Naive B cell (primary cell): ENCODE data around the gene ZNF277. TPM values are rescaled to one million over a fixed set of nuclear protein-coding genes. Genes with fewer than 3 reads are reported as not detected.
A peak's percentile ranks its signal among the peaks of the same experiment; 100 is the strongest.

Experiments used
- ATAC-seq, 2 donors: fragments of 150-1000 bp; cut with Tn5 transposase; 2 replicates each; pipeline ENCODE4 v1.10.0; 2021; ENCODE audit warnings: low read depth in 2 of 2, mild to moderate bottlenecking in 2 of 2, moderate library complexity in 2 of 2
- DNase-seq: peaks from one replicate; pipeline ENCODE4 v3.0.0; 2022
- H3K27ac Mint-ChIP-seq, 6 donors: one replicate each; pipeline ENCODE4 v1.8.0; 2020 to 2022; ENCODE audit warnings: mild to moderate bottlenecking in 6 of 6, mixed read lengths in 6 of 6, moderate library complexity in 5 of 6, inconsistent platforms in 2 of 6
- H3K27me3 Mint-ChIP-seq, 3 donors: one replicate each; pipeline ENCODE4 v1.8.0; 2021 to 2022; ENCODE audit warnings: mixed read lengths in 3 of 3, mild to moderate bottlenecking in 1 of 3
- H3K36me3 Mint-ChIP-seq, 2 donors: one replicate each; pipeline ENCODE4 v1.8.0; 2020 to 2022; ENCODE audit warnings: mixed read lengths in 2 of 2, inconsistent platforms in 1 of 2, mild to moderate bottlenecking in 1 of 2
- H3K4me1 Mint-ChIP-seq, 3 donors: one replicate each; pipeline ENCODE4 v1.8.0; 2020 to 2022; ENCODE audit warnings: mixed read lengths in 3 of 3, inconsistent platforms in 1 of 3, mild to moderate bottlenecking in 1 of 3, moderate library complexity in 1 of 3
- H3K4me3 Mint-ChIP-seq, 8 donors: one replicate each; pipeline ENCODE4 v1.8.0; 2020 to 2022; ENCODE audit warnings: mild to moderate bottlenecking in 8 of 8, mixed read lengths in 8 of 8, moderate library complexity in 8 of 8, inconsistent platforms in 2 of 8
- H3K9me3 Mint-ChIP-seq, 7 donors: one replicate each; pipeline ENCODE4 v1.8.0; 2020 to 2022; ENCODE audit warnings: mixed read lengths in 7 of 7, mild to moderate bottlenecking in 5 of 7, inconsistent platforms in 2 of 7, moderate library complexity in 1 of 7
- polyA plus RNA-seq, 6 donors: library from polyadenylated mRNA; unstranded; fragments of 300-500 nt; fragmentation: Illumina TruSeq; gene quantifications; one replicate each; pipeline ENCODE4 v1.2.3, GENCODE V29; 2021; ENCODE audit warnings: low read depth in 6 of 6

Gene ZNF277
- polyA plus RNA-seq, 6 donors from 2014 or later = 13.6 to 23.8 (median 20.6) TPM

DNA sequence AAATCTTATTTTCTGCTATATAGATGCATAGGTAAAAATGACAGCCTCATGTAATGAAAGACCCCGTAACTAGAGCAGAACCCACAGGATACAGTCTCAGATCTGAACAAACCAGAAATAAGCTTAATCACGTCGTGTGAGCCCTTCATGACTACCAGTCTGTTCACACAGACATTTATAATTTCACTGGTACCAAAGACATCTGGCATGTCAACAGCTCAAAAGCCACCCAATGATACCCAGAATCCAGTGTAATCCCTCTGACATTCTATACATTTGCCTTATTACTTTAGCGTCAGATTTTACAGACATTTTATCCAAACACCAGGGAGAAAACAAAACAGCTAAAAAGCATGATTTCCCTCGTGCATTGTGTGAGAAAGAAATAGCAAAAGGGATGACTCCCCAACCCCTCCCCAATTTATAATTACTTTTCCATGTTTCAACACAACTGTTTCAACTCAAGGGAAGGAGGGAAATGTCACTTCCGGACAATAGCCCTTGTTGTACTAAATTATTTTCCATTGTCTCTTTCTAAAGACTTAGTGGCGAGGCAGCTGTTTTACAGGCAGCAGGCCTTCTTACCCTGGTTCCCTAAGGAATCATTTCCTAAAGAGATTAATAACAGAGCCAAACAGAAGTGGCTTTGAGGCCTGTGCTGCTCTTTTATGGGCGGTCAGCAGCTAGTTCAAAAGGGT, 33.5 kb upstream of the ZNF277 start:
- no peak for DNase-seq
- H3K27ac Mint-ChIP-seq = no peak overlapping the region
- H3K4me3 Mint-ChIP-seq = no peak overlapping the region
- H3K4me1 Mint-ChIP-seq = no peaks in the 10 kb centered on the region
- H3K9me3 Mint-ChIP-seq = no peaks in the 10 kb centered on the region
- no peak for ATAC-seq
- peaks cover 0 to 5% of the 10 kb centered on the region in 2 donors for H3K36me3 Mint-ChIP-seq
- peaks cover 12 to 25% (median 22%) of the 10 kb centered on the region in 3 donors for H3K27me3 Mint-ChIP-seq

- H3K9me3 Mint-ChIP-seq = no peaks in the 10 kb centered on the region
- H3K4me1 Mint-ChIP-seq = no peaks in the 10 kb centered on the region
- no peak overlapping the region for H3K4me3 Mint-ChIP-seq
- ATAC-seq (no peak), DNase-seq (no peak)
- peaks cover 0 to 5% of the 10 kb centered on the region in 2 donors for H3K36me3 Mint-ChIP-seq
- peaks cover 12 to 30% (median 25%) of the 10 kb centered on the region in 3 donors for H3K27me3 Mint-ChIP-seq
- H3K27ac Mint-ChIP-seq = no peak overlapping the region
Measured at GRCh38 chr7:112173568-112173905, 33.0 kb upstream of the ZNF277 start.

DNA sequence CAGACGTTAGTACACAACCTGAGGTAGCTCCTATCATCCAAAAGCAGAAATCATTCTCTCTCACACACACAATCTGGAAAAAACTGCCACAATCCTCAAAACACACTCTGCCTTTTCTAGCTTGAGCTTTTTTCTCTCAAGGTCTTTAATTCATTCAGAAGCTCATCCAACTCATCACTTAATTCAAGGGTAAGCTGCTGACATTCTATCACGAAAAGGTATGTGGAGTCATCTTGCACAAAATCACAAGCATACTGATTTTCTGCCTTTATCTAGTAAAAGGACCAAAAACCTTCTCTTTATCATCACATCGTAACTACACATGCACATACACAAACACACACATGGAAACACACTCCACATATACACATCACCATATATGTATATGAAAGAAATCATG, 32.3 kb upstream of the ZNF277 start:
- peaks cover 0 to 5% of the 10 kb centered on the region in 2 donors for H3K36me3 Mint-ChIP-seq
- no peak for DNase-seq
- H3K9me3 Mint-ChIP-seq = no peaks in the 10 kb centered on the region
- no peak for ATAC-seq
- H3K4me3 Mint-ChIP-seq = no peak overlapping the region
- no peak overlapping the region for H3K27ac Mint-ChIP-seq
- H3K4me1 Mint-ChIP-seq = no peaks in the 10 kb centered on the region
- peaks cover 7 to 30% (median 25%) of the 10 kb centered on the region in 3 donors for H3K27me3 Mint-ChIP-seq

DNA sequence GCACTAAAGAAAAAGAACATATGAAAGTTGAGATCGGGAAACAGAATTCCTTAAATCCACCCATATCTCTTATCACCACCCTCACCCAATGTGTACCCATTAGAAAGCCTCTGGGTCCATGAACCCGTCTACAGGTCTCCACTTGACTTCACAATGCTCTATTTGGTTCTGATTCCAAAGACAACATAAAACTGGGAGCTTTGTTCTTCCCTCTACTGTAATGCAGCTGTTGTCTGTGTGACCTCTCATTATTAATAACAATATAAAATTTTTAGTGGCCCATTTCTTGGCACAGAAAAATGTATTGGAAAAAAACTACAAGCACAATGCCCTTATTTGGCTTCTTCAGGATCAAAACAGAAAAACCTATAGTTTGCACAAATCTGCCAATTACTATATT, 30.3 kb upstream of the ZNF277 start:
- H3K4me1 Mint-ChIP-seq = no peaks in the 10 kb centered on the region
- no peak for DNase-seq
- H3K9me3 Mint-ChIP-seq = no peaks in the 10 kb centered on the region
- peaks cover 0 to 5% of the 10 kb centered on the region in 2 donors for H3K36me3 Mint-ChIP-seq
- ATAC-seq = no peak
- H3K4me3 Mint-ChIP-seq = no peak overlapping the region
- no peak overlapping the region for H3K27ac Mint-ChIP-seq
- H3K27me3 Mint-ChIP-seq = peaks cover 7 to 36% (median 32%) of the 10 kb centered on the region in 3 donors

GRCh38 chr7:112176693-112177415, 29.6 kb upstream of the ZNF277 start:
- Mint-ChIP-seq H3K4me1 (no peaks in the 10 kb centered on the region), H3K27me3 (peaks cover 7 to 36% (median 28%) of the 10 kb centered on the region in 3 donors), H3K4me3 (no peak overlapping the region), H3K36me3 (peaks cover 0 to 5% of the 10 kb centered on the region in 2 donors), H3K27ac (no peak overlapping the region), H3K9me3 (no peaks in the 10 kb centered on the region)
- no peak for DNase-seq
- ATAC-seq = no peak

GRCh38 chr7:112180223-112180622, 26.3 kb upstream of the ZNF277 start:
- Mint-ChIP-seq H3K9me3 (no peaks in the 10 kb centered on the region), H3K4me1 (no peaks in the 10 kb centered on the region), H3K27me3 (peaks cover 0 to 35% (median 20%) of the 10 kb centered on the region in 3 donors), H3K27ac (no peak overlapping the region), H3K4me3 (no peak overlapping the region), H3K36me3 (no peaks in the 10 kb centered on the region)
- ATAC-seq = no peak
- DNase-seq = no peak

DNA sequence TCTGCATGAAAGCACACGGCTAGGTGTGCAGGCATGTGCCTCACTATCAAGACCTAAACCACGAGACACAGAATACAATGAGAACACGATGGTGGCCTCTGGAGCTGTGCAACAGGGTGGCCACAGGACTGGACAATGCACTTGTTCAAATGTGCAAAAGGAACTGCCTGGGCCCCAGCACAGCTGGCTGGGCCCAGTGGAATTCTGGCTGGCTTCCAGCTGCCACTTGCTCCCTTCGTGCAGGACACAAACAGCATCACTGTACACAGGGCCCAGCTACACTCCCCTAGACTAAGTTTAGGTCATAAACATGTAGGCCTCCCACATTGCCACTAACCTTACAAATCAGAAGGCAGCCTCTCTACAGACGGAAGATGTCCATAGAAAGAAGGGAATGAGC, 23.7 kb upstream of the ZNF277 start:
- H3K27me3 Mint-ChIP-seq = peaks cover 0 to 24% (median 13%) of the 10 kb centered on the region in 3 donors
- H3K36me3 Mint-ChIP-seq = no peaks in the 10 kb centered on the region
- no peak overlapping the region for H3K4me3 Mint-ChIP-seq
- DNase-seq (no peak), ATAC-seq (no peak)
- peak overlapping the region in 1 of 6 donors; percentile 30 for H3K27ac Mint-ChIP-seq
- no peaks in the 10 kb centered on the region for H3K9me3 Mint-ChIP-seq
- no peaks in the 10 kb centered on the region for H3K4me1 Mint-ChIP-seq

GRCh38 chr7:112183266-112183665, 23.2 kb upstream of the ZNF277 start:
- Mint-ChIP-seq H3K27me3 (peaks cover 1 to 19% (median 7%) of the 10 kb centered on the region in 3 donors), H3K4me3 (no peak overlapping the region), H3K9me3 (no peaks in the 10 kb centered on the region), H3K36me3 (no peaks in the 10 kb centered on the region), H3K4me1 (no peaks in the 10 kb centered on the region), H3K27ac (peak overlapping the region in 1 of 6 donors; percentile 30)
- DNase-seq (no peak), ATAC-seq (no peak)

DNA sequence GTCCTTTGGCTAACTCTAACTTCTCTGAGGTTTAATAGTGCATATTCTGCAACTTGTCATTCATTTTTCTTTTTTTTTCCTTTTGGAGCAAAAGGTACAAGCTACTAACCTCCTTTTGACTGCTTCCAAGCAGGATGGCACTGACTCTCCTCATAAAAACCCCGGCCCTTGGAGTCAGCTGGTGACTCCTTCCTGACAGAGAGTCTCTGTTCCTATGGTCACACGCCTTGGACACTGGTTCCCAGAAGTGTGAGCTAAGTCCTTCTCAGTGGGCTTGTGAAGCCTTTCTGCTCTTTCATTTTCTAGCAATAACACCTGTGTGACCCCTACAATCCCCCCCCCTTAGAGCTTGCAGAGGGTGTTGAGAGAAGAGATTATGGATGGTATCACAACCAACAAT, 22.0 kb upstream of the ZNF277 start:
- H3K9me3 Mint-ChIP-seq = no peaks in the 10 kb centered on the region
- peak overlapping the region in 1 of 6 donors; percentile 27 for H3K27ac Mint-ChIP-seq
- no peaks in the 10 kb centered on the region for H3K36me3 Mint-ChIP-seq
- H3K4me3 Mint-ChIP-seq = no peak overlapping the region
- DNase-seq (no peak), ATAC-seq (no peak)
- H3K4me1 Mint-ChIP-seq = no peaks in the 10 kb centered on the region
- peaks cover 4 to 17% (median 7%) of the 10 kb centered on the region in 3 donors for H3K27me3 Mint-ChIP-seq

- no peak overlapping the region for H3K4me3 Mint-ChIP-seq
- H3K27me3 Mint-ChIP-seq = peaks cover 4 to 23% (median 12%) of the 10 kb centered on the region in 3 donors
- H3K27ac Mint-ChIP-seq = no peak overlapping the region
- ATAC-seq (no peak), DNase-seq (no peak)
- no peaks in the 10 kb centered on the region for H3K4me1 Mint-ChIP-seq
- no peaks in the 10 kb centered on the region for H3K36me3 Mint-ChIP-seq
- no peaks in the 10 kb centered on the region for H3K9me3 Mint-ChIP-seq
Measured at GRCh38 chr7:112185005-112185834, 21.3 kb upstream of the ZNF277 start.

GRCh38 chr7:112186300-112186699, 20.2 kb upstream of the ZNF277 start:
- DNase-seq (no peak), ATAC-seq (no peak)
- no peak overlapping the region for H3K4me3 Mint-ChIP-seq
- H3K27ac Mint-ChIP-seq = no peak overlapping the region
- no peaks in the 10 kb centered on the region for H3K4me1 Mint-ChIP-seq
- H3K9me3 Mint-ChIP-seq = no peaks in the 10 kb centered on the region
- no peaks in the 10 kb centered on the region for H3K36me3 Mint-ChIP-seq
- peaks cover 8 to 28% (median 15%) of the 10 kb centered on the region in 3 donors for H3K27me3 Mint-ChIP-seq

DNA sequence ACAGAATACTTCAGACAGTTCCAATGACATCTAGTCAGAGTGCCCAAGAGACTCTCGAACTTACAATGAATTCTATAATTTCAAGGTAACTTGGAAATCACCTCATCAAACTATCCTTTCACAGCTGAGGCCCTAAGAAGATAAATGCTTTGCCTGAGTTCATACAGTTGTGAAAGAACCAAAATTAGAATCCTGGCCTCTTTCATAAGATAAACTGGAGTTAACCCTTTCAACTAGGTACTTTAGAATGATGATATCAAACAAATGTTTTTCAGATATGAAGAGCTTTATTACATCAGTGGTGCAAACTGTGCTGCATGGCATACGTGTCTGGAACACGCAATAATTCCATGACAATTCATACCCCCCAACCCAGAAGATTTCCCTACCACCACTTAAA, 18.2 kb upstream of the ZNF277 start:
- ATAC-seq (no peak), DNase-seq (no peak)
- Mint-ChIP-seq H3K36me3 (no peaks in the 10 kb centered on the region), H3K4me1 (no peaks in the 10 kb centered on the region), H3K27me3 (peaks cover 17 to 38% (median 17%) of the 10 kb centered on the region in 3 donors), H3K4me3 (no peak overlapping the region), H3K27ac (no peak overlapping the region), H3K9me3 (peaks cover 0 to under 1% (median 0%) of the 10 kb centered on the region in 7 donors)

DNA sequence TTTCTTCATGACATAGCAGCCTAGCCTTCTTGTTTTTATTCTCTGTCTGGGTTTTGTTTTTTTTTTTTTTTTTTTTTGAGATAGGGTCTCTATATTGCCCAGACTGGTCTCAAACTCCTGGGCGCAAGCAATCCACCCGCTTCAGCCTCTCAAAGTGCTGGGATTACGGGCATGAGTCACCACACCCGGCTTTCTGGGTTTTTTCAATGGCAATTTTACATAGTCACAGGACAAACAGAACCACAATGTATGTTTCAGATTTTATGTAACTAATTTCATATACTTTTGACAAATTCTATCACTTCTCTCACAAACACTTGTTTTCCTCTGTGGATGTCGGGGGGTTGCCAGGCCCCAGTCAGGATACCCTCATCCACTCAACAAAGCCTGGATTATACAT, 16.8 kb upstream of the ZNF277 start:
- H3K4me1 Mint-ChIP-seq = no peaks in the 10 kb centered on the region
- H3K27me3 Mint-ChIP-seq = peaks cover 21 to 37% (median 26%) of the 10 kb centered on the region in 3 donors
- no peak overlapping the region for H3K27ac Mint-ChIP-seq
- no peak for ATAC-seq
- no peak for DNase-seq
- H3K36me3 Mint-ChIP-seq = no peaks in the 10 kb centered on the region
- peaks cover 3 to 7% (median 4%) of the 10 kb centered on the region in 7 donors for H3K9me3 Mint-ChIP-seq
- H3K4me3 Mint-ChIP-seq = no peak overlapping the region
